ENCODE results near the gene GLDN. TPM values are rescaled to one million over a fixed set of nuclear protein-coding genes. Genes with fewer than 3 reads are reported as not detected.

The GLDN gene
- total RNA-seq, 1 donor from 2014 or later = not detected

GRCh38 chr15:51374131-51374530 is 32.7 kb downstream of the GLDN start:
- H3K4me3 ChIP-seq (ENCODE audit: low read depth, low read length) = no peak overlapping the region
- no peak for DNase-seq (ENCODE audit: low read depth)
- no peak for TF ChIP-seq CTCF (conservative IDR thresholded peaks at IDR 0.05; ENCODE audit: low read depth, low read length)

GRCh38 chr15:51375966-51376640 is 34.6 kb downstream of the GLDN start:
- no peak for DNase-seq (ENCODE audit: low read depth)
- no peak overlapping the region for H3K4me3 ChIP-seq (ENCODE audit: low read depth, low read length)
- no peak for TF ChIP-seq CTCF (conservative IDR thresholded peaks at IDR 0.05; ENCODE audit: low read depth, low read length)

- TF ChIP-seq CTCF (conservative IDR thresholded peaks at IDR 0.05; ENCODE audit: low read depth, low read length) = no peak
- DNase-seq (ENCODE audit: low read depth) = no peak
- H3K4me3 ChIP-seq (ENCODE audit: low read depth, low read length) = no peak overlapping the region
These were observed 35.8 kb downstream of the GLDN start for GRCh38 chr15:51377038-51377786.

- H3K4me3 ChIP-seq (ENCODE audit: low read depth, low read length) = no peak overlapping the region
- TF ChIP-seq CTCF (conservative IDR thresholded peaks at IDR 0.05; ENCODE audit: low read depth, low read length) = no peak
- no peak for DNase-seq (ENCODE audit: low read depth)
These were observed 37.0 kb downstream of the GLDN start for GRCh38 chr15:51378406-51378805.

GRCh38 chr15:51379390-51379789 is 37.9 kb downstream of the GLDN start:
- TF ChIP-seq CTCF (conservative IDR thresholded peaks at IDR 0.05; ENCODE audit: low read depth, low read length) = no peak
- DNase-seq (ENCODE audit: low read depth) = no peak
- H3K4me3 ChIP-seq (ENCODE audit: low read depth, low read length) = no peak overlapping the region

- TF ChIP-seq CTCF (conservative IDR thresholded peaks at IDR 0.05; ENCODE audit: low read depth, low read length) = peak; percentile 94
- no peak overlapping the region for H3K4me3 ChIP-seq (ENCODE audit: low read depth, low read length)
- DNase-seq (ENCODE audit: low read depth) = no peak
These were observed 39.7 kb downstream of the GLDN start for GRCh38 chr15:51380999-51381806.

Data from epithelial cell of proximal tubule (primary cell).